Suprapubic skin (tissue), 3 donors: ENCODE measurements around the gene ARHGAP42.

Source experiments
- POLR2AphosphoS5 ChIP-seq, 3 donors: sonication (generic); formaldehyde crosslinking; IDR thresholded peaks; one replicate each; pipeline ENCODE4 v1.6.1; 2017; ENCODE audit warnings: antibody characterized with exemption in 3 of 3
- TF ChIP-seq, protein P1 (sequence below), 2 donors: fragments of 200-600 bp in 1 of 2; fragments of 450-650 bp in 1 of 2; sonication (generic) in 1 of 2; IDR thresholded peaks; one replicate each; pipeline ENCODE4 v1.5.1; 2016 to 2019; ENCODE audit warnings: antibody characterized with exemption in 2 of 2, mild to moderate bottlenecking in 1 of 2, moderate library complexity in 1 of 2

DNA sequence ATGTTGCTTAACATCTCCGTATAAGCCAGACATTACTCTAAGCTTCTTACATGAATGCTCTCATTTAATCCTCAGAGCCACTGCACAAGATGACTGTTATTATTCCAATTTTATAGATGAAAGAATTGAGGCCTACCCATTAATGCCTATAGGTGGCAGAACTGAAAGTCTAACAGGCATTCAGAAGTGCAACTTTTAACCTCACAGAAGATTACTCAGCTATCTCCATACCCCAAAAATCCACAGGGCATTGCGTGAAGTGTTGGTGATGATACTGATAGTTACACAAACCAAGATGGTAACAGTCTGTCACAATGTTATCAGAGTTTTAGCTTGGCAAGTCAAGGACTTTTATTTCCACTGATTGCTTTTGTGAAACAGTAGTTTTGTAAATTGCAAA, 130.5 kb downstream of the ARHGAP42 start:
- no peak for TF ChIP-seq POLR2AphosphoS5 (IDR thresholded peaks at IDR 0.05)
- TF ChIP-seq, protein P1, sequence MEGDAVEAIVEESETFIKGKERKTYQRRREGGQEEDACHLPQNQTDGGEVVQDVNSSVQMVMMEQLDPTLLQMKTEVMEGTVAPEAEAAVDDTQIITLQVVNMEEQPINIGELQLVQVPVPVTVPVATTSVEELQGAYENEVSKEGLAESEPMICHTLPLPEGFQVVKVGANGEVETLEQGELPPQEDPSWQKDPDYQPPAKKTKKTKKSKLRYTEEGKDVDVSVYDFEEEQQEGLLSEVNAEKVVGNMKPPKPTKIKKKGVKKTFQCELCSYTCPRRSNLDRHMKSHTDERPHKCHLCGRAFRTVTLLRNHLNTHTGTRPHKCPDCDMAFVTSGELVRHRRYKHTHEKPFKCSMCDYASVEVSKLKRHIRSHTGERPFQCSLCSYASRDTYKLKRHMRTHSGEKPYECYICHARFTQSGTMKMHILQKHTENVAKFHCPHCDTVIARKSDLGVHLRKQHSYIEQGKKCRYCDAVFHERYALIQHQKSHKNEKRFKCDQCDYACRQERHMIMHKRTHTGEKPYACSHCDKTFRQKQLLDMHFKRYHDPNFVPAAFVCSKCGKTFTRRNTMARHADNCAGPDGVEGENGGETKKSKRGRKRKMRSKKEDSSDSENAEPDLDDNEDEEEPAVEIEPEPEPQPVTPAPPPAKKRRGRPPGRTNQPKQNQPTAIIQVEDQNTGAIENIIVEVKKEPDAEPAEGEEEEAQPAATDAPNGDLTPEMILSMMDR (IDR thresholded peaks at IDR 0.05): no peak
